Left ventricle myocardium inferior (tissue), 1 donor: ENCODE results near the gene PELI2. TPM values are rescaled to one million over a fixed set of nuclear protein-coding genes. Genes with fewer than 3 reads are reported as not detected.

Experiments
- DNase-seq: peaks from one replicate; pipeline ENCODE4 v3.0.0-alpha.2; 2020
- H3K27ac ChIP-seq: fragments of 200-600 bp; replicated peaks from 2 replicates; pipeline ENCODE4 v1.8.0; 2021
- H3K27me3 ChIP-seq: fragments of 200-600 bp; 2 replicates; pipeline ENCODE4 v1.8.0; 2021; ENCODE audit warnings: low read depth
- H3K36me3 ChIP-seq: fragments of 200-600 bp; 2 replicates; pipeline ENCODE4 v1.8.0; 2021
- H3K4me1 ChIP-seq: fragments of 200-600 bp; 2 replicates; pipeline ENCODE4 v1.8.0; 2021
- H3K4me3 ChIP-seq: fragments of 200-600 bp; 2 replicates; pipeline ENCODE4 v1.8.0; 2021; ENCODE audit warnings: mild to moderate bottlenecking, moderate library complexity
- H3K9me3 ChIP-seq: fragments of 200-600 bp; replicated peaks from 2 replicates; pipeline ENCODE4 v1.8.0; 2021
- CTCF ChIP-seq: fragments of 200-600 bp; IDR thresholded peaks from 2 replicates; pipeline ENCODE4 v1.8.0; 2021; ENCODE audit warnings: antibody characterized with exemption, mild to moderate bottlenecking, borderline replicate concordance
- intact Hi-C: fragments of 100-400 bp; cut with micrococcal nuclease; formaldehyde crosslinking; loops from one replicate; pipeline ENCODE4 v1.11.0; 2022
- total RNA-seq: library from RNA; stranded (reverse); fragmentation: NEBNext Ultra II Directional; extraction: Animal tissue kit (Norgen Biotek cat#: 25700); gene quantifications from one replicate; pipeline ENCODE4 v1.2.1, GENCODE V29; 2021
- donor health status: DM: no; HTN: yes; CAD: no; lungs with severe emphysema.

PELI2 gene
- total RNA-seq, 1 donor from 2014 or later: 2.0 TPM

- Histone ChIP-seq H3K36me3 (no peaks in the 10 kb centered on the region), H3K4me3 (peak overlapping the region; percentile 19), H3K9me3 (peaks cover 6% of the 10 kb centered on the region), H3K4me1 (peaks cover 12% of the 10 kb centered on the region), H3K27ac (no peak overlapping the region), H3K27me3 (no peaks in the 10 kb centered on the region)
- TF ChIP-seq CTCF: no peak
- no peak for DNase-seq
- intact Hi-C loops: no loop called here
Observed at GRCh38 chr14:56310643-56311042, 192.4 kb downstream of the PELI2 start.

- Histone ChIP-seq H3K27me3 (no peaks in the 10 kb centered on the region), H3K4me3 (no peak overlapping the region), H3K27ac (no peak overlapping the region), H3K9me3 (no peaks in the 10 kb centered on the region), H3K36me3 (no peaks in the 10 kb centered on the region), H3K4me1 (peaks cover 12% of the 10 kb centered on the region)
- TF ChIP-seq CTCF: no peak
- DNase-seq: no peak
- intact Hi-C loops: no loop called here
Observed at GRCh38 chr14:56313789-56314188, 195.6 kb downstream of the PELI2 start.

- TF ChIP-seq CTCF: no peak
- H3K4me1 ChIP-seq: no peaks in the 10 kb centered on the region
- no peaks in the 10 kb centered on the region for H3K9me3 ChIP-seq
- no peak overlapping the region for H3K4me3 ChIP-seq
- no peak for DNase-seq
- no peaks in the 10 kb centered on the region for H3K36me3 ChIP-seq
- H3K27me3 ChIP-seq: no peaks in the 10 kb centered on the region
- no peak overlapping the region for H3K27ac ChIP-seq
- intact Hi-C loops: no loop called here
Observed at GRCh38 chr14:56318393-56319115, 200.3 kb downstream of the PELI2 start.

GRCh38 chr14:56321861-56322260 lies 203.7 kb downstream of the PELI2 start:
- Histone ChIP-seq H3K27ac (no peak overlapping the region), H3K9me3 (no peaks in the 10 kb centered on the region), H3K36me3 (no peaks in the 10 kb centered on the region), H3K27me3 (no peaks in the 10 kb centered on the region), H3K4me3 (no peak overlapping the region), H3K4me1 (no peaks in the 10 kb centered on the region)
- DNase-seq: no peak
- intact Hi-C loops: no loop called here
- no peak for TF ChIP-seq CTCF

- no peak for TF ChIP-seq CTCF
- no peaks in the 10 kb centered on the region for H3K4me1 ChIP-seq
- intact Hi-C loops: no loop called here
- H3K27ac ChIP-seq: no peak overlapping the region
- H3K36me3 ChIP-seq: no peaks in the 10 kb centered on the region
- no peaks in the 10 kb centered on the region for H3K9me3 ChIP-seq
- no peak for DNase-seq
- no peaks in the 10 kb centered on the region for H3K27me3 ChIP-seq
- no peak overlapping the region for H3K4me3 ChIP-seq
Observed at GRCh38 chr14:56322531-56322930, 204.3 kb downstream of the PELI2 start.
